ENCODE data around the gene PNKD. TPM values are rescaled to one million over a fixed set of nuclear protein-coding genes. Genes with fewer than 3 reads are reported as not detected.

The PNKD gene
- total RNA-seq, 1 donor: 26.8 TPM

GRCh38 chr2:218255446-218255845 lies 14.9 kb upstream of the PNKD start:
- H3K4me3 ChIP-seq (ENCODE audit: low read depth, low read length): no peak overlapping the region
- no peak for TF ChIP-seq CTCF (IDR thresholded peaks at IDR 0.05; ENCODE audit: insufficient read depth, low read depth, low read length)
- peak; percentile 64 for DNase-seq (ENCODE audit: low read depth)

- H3K4me3 ChIP-seq (ENCODE audit: low read depth, low read length): no peak overlapping the region
- DNase-seq (ENCODE audit: low read depth): no peak
- TF ChIP-seq CTCF (IDR thresholded peaks at IDR 0.05; ENCODE audit: insufficient read depth, low read depth, low read length): no peak
Observed at GRCh38 chr2:218256612-218257350, 13.5 kb upstream of the PNKD start.

GRCh38 chr2:218257390-218257981 lies 12.8 kb upstream of the PNKD start:
- DNase-seq (ENCODE audit: low read depth): no peak
- TF ChIP-seq CTCF (IDR thresholded peaks at IDR 0.05; ENCODE audit: insufficient read depth, low read depth, low read length): peak; percentile 60
- no peak overlapping the region for H3K4me3 ChIP-seq (ENCODE audit: low read depth, low read length)

- no peak for TF ChIP-seq CTCF (IDR thresholded peaks at IDR 0.05; ENCODE audit: insufficient read depth, low read depth, low read length)
- peak; percentile 97 for DNase-seq (ENCODE audit: low read depth)
- no peak overlapping the region for H3K4me3 ChIP-seq (ENCODE audit: low read depth, low read length)
Observed at GRCh38 chr2:218259099-218259961, 11.0 kb upstream of the PNKD start.

GRCh38 chr2:218260166-218260565 lies 10.2 kb upstream of the PNKD start:
- no peak for TF ChIP-seq CTCF (IDR thresholded peaks at IDR 0.05; ENCODE audit: insufficient read depth, low read depth, low read length)
- no peak for DNase-seq (ENCODE audit: low read depth)

GRCh38 chr2:218260742-218261422 lies 9.4 kb upstream of the PNKD start, which contains the start of gene GPBAR1:
Gene GPBAR1, plus strand, starts transcription at chr2:218261015. Its CDS starts 1,710 bp downstream, at chr2:218262725.
- DNase-seq (ENCODE audit: low read depth): no peak
- TF ChIP-seq CTCF (IDR thresholded peaks at IDR 0.05; ENCODE audit: insufficient read depth, low read depth, low read length): no peak
- peak within 1 kb of the TSS; percentile 18 for H3K4me3 ChIP-seq (ENCODE audit: low read depth, low read length)

More at GRCh38 chr2:218260166-218260565, 10.2 kb upstream of the PNKD start:
- no peak overlapping the region for H3K4me3 ChIP-seq (ENCODE audit: low read depth, low read length)

All from fibroblast of villous mesenchyme (primary cell).